NCI-H1092 treated with DMSO at 0.1 percent for 48 hours (cell line): Measurements from ENCODE around the gene UBE3D.
"Not testable (repeated sequence)": the region's sequence is repeated elsewhere in the genome, so short reads cannot be mapped to it uniquely, and the experiment has no call there.

Experiments
- DNase-seq: peaks from one replicate; lab custom pipeline; 2025; lab: John Stamatoyannopoulos, UW

UBE3D gene

DNA sequence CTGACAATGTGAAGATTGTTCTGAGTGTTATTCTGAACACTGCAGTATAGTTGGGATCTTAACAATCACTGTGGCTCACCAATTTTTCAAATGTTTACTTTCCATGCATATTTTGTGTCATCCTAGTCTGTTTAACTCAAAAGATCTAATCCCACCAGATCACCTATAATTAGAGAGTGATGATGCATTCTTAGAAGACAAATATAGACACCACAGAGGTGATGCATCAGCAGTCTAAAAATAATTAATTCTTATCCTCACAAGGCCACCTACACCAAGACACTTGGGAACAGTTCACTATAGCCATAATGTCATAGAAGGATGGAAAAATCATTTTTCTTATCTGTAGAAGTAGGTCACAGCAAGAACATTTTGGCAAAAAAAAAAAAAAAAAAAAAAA is 154.8 kb downstream of the UBE3D start:
- no peak for DNase-seq

DNA sequence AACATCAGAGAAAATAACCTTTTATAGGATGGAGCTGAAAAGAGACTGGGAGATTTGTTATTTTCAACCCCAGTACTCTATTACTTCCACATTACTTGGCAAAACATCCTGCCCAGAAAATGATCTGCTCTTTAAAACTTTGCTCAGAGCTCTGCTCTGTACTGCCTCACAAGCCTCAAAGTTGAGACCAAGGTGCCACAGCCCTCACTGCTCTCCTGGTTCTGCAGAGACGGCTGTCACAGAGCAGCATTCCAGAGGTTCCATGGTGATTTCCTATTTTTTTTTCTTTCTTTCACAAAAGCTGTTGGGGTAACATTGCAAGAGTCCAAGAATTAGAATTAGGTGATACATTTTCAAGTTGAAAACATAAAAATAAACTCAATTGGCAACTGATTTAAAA is 155.2 kb downstream of the UBE3D start:
- no peak for DNase-seq

DNA sequence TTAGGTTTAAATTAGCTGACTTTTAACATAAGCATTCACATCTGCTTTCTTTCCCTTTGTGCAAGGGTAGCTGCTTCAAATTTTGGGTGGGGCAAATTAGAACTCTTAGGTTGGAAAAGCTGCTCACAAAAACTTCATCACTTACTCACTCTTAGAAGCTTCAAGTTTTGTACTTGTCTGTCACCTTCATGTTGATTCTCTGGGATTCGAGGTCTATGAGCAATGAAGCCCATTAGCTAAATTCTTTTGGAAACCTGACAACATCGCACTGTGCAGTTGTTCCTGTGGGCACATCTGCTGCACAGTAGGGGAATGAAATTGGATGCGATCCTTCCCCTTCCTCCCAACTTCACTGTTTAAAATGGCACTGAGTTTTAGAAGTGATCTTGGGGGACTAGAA is 156.1 kb downstream of the UBE3D start:
- DNase-seq = no peak

DNA sequence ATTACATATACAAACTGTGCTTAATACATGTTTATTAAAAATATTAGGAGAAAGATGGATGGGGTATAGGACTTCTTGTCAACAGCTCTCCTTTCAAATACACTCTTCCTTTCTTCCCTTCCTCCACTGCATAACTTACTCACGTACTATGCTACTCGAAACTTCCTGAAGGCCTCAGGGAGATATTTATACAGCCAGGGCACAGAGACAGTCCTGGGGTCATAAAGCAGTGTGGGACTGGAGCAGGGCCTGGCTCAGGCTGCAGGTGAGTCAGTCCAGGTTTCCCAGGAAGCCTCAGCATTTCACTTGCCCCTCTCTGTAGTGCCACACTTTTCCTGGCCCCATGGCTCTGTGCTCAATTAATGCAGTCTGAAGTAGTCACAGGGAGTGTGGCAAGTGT is 157.0 kb downstream of the UBE3D start:
- no peak for DNase-seq

DNA sequence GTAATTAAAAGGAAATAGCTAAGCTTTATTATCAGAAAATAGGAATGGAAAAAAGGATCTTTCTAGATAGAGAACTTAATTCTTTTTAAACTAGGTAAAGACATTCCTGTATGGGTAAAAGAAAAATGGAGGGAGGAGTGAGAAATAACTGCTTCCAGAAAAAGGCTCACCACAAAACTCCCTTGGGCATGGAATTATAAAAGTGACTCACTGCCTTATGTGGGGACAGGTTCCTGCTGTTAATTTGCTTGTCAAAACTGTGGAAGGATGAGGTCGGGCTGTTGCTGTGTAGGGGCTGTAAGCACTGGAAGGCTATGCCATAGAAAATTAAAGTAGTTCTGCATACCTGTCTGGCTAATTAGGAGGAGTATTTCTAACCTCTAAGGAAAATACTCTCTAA is 158.7 kb downstream of the UBE3D start:
- DNase-seq = no peak

DNA sequence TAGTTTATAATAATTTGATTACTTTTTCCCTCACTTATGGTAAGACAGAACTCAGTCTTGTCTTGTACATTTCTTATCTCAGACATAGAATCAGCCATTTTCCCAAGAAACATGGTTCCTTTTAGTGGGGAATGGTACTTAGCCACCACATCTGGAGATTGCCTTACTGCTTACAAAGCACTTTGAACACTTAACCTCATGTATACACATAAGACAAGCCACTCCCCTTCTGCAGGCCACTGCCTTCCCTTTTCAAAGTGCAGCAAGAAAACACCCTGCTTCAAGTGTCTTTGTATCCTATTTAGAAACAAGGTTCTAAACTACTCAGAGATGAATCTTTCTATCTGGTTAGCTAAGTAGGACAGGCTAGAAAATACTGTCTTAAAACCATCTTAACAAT is 159.2 kb downstream of the UBE3D start:
- DNase-seq = no peak

DNA sequence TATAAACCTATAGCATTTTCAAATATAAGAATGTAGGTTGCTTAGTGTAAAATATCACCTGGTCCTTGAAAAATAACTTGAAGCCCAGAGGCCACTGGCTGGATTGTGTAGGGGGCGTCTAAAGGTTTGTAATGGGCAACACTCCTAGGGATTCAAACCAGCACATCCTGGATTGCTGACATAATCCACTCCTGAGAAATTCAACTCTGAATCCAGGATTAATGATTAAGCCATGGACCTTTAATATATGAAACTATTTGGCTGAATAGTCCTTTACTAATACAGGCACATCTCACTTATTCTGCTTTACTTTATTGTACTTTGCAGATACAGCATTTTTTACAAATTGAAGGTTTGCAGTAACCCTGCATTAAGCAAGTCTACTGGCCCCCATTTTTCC is 160.8 kb downstream of the UBE3D start:
- no peak for DNase-seq

DNA sequence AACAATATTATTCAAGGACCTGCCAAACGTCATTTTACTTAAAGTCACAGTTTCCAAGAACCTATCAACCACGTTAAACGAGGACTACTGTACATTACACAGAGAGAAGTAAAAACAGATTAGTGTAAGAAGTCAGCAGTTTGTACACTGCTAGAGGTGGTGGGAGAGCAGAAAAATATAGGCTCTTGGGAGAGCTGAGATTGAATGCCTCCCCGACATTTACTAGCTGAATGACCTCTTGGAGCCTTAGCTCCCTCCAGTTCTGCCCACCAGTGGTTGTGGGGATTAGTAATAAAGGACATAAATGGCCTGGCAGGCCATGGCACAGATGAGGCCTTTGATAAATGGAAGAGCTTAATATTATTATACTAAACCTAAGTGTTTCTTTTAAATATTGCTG is 161.4 kb downstream of the UBE3D start:
- no peak for DNase-seq

DNA sequence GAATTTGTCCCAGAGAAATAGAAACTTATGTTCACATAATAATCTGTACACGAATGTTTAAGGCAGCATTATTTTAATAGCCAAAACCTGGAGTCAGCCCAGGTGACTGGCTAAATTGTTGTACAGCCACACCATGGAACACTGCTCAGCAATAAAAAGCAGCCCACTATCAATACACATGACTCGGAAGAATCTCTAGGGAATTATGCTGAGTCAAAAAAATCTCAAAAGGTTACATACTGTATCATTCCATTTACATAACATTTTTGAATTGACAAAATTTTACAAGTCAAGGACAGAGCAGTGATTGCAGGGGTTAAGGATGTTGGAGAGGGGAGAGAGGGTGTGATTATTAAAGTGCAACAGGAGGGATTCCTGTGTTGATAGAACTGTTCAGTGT is 163.4 kb downstream of the UBE3D start:
- no peak for DNase-seq

DNA sequence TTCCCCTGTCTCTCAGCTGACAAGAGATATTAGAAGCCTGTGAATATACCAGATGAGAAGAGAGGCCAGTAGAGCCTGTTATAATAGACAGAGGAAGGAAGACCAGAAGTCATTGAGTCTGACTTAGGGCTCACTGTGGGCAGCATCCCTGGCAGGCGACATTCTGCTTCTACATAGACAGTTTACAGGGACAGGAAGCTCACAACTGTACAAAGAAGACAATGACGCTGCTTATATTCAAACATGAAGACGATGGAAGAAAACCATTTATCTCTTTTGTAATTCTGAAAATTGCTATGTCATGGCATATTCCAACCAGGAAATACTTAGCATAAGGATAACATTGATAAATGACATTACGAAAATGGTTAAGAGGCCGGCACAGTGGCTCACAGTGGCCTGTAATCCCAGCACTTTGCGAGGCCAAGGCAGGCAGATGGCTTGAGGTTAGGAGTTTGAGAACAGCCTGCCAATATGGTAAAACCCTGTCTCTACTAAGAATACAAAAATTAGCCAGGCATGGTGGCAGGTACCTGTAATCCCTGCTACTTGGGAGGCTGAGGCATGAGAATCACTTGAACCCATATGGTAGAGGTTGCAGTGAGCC is 170.9 kb downstream of the UBE3D start:
- DNase-seq = no peak

DNA sequence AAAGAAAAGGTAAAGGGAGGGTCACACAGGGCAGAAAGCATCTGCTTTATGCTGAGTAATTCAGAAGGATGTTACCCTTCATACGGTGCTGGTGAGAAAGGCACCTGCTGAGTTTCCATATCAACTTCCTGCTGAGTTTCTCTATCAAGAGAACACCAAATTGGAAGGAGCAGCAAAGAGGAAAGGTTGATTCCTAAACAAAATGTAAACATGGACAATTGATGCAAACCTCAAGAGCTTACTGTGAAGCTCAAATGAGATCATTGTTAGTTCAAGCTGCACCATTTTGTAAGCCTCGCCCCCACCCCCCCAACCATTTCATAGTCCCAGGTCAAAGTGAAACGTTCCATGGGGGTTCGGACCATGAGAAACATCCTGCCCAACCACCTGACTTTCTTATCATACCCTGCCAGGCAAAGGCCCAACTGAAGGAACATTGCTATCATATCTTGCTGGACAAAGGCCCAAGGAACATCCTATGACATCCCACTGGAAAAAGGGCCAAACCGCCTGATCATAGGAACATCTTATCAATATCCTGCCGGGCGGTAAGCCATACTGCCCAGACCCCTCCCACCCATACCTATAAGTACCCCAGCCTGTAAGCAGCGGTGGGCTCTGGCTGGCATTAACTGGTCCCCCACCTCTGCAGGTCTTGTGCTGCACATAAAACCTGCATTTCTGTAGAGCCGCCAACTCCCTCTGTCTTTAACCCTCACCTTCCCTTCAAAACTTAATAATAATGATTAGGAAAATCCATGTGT is 171.6 kb downstream of the UBE3D start:
- no peak for DNase-seq

DNA sequence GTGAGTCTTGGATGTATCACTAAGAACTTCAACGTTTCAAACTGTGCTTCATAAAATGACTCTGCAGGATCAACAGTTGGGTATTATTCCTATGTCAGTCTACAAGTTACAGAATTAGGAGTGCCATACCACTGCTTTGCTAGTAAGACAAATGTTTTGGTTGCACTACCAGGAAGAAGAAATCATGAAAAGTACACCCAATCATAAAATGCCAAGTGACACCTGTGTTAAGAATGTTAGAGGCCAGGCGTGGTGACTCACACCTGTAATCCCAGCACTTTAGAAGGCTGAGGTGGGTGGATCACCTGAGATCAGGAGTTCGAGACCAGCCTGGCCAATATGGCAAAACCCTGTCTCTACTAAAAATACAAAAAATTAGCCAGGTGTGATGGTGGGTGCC is 174.1 kb downstream of the UBE3D start:
- DNase-seq = not testable (repeated sequence)

DNA sequence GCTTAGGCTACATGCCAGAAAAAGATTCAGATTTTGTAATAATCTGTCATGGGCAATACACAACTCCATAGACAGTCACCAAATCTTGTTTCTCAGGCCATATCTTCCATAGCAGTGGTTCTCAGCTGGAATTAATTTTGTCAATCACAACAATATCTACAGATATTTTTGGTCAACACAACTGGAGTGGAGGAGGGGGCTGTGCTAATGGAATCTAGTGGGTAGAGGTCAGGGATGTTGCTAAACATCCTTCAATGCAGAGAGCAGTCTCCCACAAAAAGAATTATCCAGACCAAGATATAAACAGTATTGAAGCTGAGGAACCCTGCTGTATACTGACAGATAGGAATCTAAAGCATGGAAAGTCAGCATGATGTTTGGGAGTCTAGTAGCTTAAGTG is 174.6 kb downstream of the UBE3D start:
- no peak for DNase-seq

DNA sequence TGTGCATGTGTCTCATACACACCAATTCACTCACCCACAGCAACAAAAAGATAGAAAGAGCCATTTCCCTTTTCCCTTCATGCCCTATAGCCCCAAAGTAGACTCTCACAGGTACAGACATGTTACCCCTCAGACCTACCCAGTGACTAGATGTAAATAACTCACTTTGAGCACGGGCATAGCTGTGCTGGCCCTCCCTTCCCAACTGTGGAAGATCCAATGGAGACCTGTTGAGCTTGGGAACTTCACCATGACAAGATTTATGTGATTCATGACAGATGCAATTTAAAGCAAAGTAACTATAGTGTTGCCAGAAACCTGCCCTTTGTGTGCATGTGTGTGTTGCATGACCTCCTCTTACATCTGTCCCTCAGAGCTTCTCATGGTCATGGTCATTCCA is 175.4 kb downstream of the UBE3D start:
- DNase-seq = no peak

DNA sequence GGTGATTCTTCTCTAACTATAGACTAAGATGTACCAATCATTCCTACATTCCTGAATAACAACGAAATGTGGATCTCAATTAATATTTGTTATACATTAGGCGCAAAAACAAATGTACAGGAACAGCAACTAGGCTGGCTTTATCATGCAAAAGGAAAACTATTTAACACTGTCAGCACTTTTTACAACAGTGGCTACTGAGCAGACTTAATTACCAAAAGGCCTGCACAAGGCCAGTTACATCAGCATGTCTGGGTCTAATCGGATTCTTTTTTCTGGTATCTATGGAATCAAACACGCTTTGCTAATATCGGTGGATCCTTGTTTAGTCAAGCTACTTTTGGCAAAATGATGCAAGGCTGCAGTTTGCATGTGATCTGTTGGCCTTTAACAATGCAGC is 176.5 kb downstream of the UBE3D start:
- no peak for DNase-seq

DNA sequence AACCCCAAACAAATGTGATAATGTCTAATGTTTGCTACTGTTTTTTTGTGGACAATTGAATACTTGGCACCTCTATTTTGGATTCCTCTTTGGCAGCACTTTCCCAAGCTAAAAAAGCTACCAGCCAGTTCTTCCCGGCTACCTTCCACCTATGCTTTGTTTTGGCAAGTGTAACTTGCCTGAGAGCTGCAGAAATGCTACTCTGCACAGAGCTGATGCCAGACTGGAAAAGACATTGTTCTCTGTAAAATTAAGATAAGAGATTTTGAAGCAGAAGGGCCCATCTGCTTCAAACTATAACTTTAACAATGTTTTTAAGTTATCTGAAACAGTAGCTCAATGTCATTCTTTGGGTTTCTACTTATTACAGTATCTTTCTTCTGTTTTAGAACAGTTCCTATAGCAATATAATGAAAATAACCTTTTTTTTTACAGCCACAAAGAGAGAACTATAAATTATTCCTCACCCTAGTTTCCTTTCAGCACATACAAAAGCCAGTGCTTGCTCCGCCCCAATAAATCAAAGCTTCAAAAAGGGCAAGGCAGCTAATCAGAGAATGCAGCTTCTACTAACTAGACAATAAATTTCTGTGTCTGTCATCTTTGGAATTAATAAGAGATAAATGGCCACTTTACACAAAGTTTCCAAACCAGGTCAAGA is 183.1 kb downstream of the UBE3D start:
- DNase-seq = no peak

DNA sequence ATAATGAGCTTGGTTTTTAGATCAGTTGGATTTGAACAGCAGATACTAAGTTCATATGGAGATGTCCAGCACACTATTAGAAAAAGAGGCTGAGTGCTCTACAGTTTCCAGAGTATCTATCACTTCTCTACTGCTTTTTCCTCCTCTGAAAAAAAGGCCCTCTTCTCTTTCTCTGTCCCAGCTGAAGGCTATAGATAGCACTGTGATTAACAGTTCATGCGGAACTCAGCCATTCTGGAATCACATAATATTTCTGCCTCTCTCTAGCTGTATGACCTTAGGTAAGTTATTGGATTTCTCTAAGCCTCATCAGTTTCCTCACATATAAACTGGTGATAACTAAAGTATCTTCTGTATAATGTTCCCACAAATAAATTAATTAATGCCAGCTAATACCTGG is 184.1 kb downstream of the UBE3D start:
- DNase-seq = no peak

DNA sequence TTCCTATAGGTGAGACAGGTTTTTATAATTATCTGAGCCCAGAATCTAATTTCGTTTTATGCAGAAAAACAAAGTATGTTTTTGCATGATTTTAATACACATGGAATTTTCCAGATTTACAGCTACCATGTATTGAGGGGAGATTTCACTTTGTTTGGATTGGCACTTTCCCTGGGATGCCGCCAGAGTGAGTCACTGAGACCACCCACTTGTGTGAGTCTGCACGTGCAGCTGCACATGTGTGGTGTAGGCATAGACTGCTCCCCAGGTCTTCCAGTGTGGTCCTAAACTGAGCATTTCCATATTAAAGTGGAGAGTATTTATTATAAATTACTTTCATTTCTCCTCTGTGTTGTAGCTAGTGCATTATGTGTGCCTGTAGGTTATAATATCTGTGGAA is 186.8 kb downstream of the UBE3D start:
- no peak for DNase-seq

DNA sequence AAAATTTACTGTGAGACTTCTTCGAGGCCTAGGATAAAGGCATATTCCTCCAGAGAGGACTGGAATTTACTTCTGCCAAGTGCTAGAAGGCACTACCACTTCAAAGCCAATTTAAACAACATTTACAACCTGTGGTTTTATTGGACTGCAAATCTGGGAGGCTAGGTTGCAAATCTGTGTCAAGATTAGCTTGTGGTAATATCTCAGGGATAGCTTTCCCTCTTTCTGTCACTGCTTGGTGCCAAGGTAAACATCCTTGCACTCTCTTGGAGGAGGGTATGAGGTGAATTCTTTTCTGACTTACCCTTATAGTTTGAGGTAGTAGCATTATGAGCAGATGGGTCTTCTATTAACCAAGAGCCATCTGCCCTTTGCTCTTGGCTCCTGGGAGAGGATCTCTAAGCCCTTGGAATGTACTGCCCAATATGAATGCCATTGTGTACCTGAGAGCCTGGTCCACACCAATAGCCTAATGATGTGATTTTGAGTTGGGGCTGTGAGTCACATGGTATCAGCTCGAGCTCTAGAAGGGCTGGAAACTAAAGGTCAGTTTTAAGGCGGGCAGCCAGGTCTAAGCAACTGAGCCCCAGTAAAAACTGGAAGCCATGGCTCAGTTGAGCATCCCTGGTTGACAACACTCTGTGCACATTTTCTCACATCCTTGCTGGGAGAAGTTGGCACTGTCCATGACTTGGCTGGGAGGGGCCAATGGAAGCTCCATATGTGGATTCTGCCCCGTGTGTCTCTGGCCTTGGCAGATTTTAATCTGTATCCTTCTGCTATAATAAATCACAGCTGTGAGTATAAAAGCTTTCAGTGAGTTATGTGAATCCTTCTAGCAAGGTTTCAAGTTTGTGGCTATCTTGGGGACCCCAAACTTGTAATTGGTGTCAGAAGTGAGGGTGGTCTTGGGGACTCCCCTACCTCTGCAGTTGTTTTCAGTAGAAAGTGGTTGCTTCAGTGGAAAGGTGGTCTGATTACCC is 188.1 kb downstream of the UBE3D start:
- no peak for DNase-seq

DNA sequence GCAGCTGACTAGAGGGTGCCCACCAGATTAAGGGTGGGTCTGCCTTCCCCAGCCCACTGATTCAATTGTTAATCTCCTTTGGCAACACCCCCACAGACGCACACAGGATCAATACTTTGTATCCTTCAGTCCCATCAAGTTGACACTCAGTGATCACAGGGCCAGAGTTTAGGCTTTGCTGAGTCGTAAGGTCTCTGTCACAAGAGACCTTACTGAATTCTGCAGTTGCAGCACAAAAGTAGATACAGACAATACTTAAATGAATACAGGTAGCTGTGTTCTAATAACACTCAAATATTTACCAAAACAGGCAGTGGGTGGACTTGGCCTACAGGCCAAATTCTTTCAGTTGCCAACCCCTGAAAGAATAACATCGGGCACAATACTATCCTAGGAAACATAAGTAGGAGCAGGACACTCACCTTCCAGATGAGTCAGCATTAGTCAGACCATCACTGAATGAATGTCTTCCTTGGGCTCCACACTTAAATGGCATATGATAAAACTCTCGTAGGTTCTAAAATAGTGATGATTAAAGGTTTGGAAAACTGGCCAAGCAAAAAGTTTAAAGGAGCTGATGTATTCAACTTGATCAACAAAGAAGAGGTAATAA is 190.0 kb downstream of the UBE3D start:
- no peak for DNase-seq

DNA sequence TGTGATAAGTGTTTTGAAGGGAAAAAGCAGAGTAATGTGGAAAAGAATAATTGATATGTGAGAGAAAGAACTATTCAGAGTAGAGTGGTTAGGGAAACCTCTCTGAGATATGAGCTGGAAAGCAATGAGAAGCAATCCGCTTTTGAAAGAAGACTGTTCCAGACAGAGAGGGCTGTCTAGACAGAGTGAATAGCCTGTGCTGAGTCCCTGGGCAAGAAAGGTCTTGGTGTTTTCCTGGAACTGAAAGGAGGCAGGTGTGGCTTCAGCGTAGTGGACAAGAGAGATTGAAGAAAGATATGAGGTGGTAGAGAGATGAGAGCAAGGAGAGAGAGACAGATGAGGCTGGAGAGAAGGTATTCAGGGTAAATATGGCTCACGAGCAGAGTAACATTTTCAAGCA is 190.8 kb downstream of the UBE3D start:
- DNase-seq = no peak

DNA sequence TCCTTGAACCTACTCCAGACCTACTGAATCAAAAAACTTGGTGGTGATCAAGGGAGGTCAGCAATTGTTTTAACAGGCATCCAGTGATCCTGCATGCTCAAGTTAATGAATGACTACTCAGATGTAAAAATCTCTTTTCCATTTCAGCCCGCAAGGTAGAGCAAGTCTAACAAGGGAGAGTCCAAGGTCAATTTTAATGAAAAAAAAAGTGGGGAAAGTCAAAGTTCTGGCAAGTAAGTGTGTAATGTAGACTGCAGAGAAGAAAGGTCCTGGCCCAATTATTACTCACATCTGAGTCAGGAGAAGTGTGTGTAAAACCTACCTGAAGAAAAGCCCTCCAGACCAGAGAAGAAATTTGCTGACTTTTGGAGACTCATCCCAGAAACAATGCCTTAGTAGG is 193.5 kb downstream of the UBE3D start:
- no peak for DNase-seq
